ENCODE data around the gene ARHGEF4.

GRCh38 chr2:130853391-130853790 lies 16.7 kb downstream of the ARHGEF4 start:
- TF ChIP-seq, protein P1, sequence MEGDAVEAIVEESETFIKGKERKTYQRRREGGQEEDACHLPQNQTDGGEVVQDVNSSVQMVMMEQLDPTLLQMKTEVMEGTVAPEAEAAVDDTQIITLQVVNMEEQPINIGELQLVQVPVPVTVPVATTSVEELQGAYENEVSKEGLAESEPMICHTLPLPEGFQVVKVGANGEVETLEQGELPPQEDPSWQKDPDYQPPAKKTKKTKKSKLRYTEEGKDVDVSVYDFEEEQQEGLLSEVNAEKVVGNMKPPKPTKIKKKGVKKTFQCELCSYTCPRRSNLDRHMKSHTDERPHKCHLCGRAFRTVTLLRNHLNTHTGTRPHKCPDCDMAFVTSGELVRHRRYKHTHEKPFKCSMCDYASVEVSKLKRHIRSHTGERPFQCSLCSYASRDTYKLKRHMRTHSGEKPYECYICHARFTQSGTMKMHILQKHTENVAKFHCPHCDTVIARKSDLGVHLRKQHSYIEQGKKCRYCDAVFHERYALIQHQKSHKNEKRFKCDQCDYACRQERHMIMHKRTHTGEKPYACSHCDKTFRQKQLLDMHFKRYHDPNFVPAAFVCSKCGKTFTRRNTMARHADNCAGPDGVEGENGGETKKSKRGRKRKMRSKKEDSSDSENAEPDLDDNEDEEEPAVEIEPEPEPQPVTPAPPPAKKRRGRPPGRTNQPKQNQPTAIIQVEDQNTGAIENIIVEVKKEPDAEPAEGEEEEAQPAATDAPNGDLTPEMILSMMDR (IDR thresholded peaks at IDR 0.05), result no peak
- TF ChIP-seq EP300 (IDR thresholded peaks at IDR 0.05), result no peak

All from sigmoid colon (tissue), 4 donors.